ENCODE data around the gene NLK.

DNA sequence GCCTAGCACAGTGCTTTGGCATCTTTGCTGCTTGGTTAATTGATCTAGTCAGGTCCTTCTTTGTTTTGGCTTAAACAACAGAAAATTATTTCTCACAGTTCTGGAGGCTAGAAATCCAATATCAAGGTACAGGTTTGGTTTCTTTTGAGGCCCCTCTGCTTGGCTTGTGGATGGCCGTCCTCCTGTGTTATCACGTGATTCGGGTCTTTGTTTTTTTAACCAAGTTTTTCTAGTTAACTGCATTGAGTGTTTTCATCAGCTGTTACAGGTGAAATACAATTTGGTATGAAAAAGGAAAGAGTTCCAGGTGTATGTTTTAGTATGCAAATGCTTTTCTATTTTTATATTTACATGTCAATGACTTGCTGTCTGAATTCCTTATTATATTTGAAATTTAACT, 2.8 kb downstream of the NLK start:
- TF ChIP-seq POLR2A (IDR thresholded peaks at IDR 0.05) = no peak
- TF ChIP-seq, protein P1, sequence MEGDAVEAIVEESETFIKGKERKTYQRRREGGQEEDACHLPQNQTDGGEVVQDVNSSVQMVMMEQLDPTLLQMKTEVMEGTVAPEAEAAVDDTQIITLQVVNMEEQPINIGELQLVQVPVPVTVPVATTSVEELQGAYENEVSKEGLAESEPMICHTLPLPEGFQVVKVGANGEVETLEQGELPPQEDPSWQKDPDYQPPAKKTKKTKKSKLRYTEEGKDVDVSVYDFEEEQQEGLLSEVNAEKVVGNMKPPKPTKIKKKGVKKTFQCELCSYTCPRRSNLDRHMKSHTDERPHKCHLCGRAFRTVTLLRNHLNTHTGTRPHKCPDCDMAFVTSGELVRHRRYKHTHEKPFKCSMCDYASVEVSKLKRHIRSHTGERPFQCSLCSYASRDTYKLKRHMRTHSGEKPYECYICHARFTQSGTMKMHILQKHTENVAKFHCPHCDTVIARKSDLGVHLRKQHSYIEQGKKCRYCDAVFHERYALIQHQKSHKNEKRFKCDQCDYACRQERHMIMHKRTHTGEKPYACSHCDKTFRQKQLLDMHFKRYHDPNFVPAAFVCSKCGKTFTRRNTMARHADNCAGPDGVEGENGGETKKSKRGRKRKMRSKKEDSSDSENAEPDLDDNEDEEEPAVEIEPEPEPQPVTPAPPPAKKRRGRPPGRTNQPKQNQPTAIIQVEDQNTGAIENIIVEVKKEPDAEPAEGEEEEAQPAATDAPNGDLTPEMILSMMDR (IDR thresholded peaks at IDR 0.05) = no peak
